GM23338 (cell line): Measurements from ENCODE around the gene PRSS37. TPM values are rescaled to one million over a fixed set of nuclear protein-coding genes. Genes with fewer than 3 reads are reported as not detected.

Experiments
- ATAC-seq: fragments of 200-7000 bp; cut with Tn5 transposase; 3 replicates; pipeline ENCODE4 v1.9.1; 2020
- DNase-seq: peaks from one replicate; pipeline ENCODE4 v3.0.0-alpha.2; 2015; ENCODE audit warnings: low spot score
- H2AFZ ChIP-seq: fragments of 200-600 bp; sonication (generic); 2 replicates; pipeline ENCODE4 v1.8.0; 2016; ENCODE audit warnings: antibody characterized with exemption, mild to moderate bottlenecking, moderate library complexity
- H3F3A ChIP-seq: fragments of 200-600 bp; sonication (generic); replicated peaks from 2 replicates; pipeline ENCODE4 v1.8.0; 2017; ENCODE audit warnings: antibody characterized with exemption, mixed run types, low read depth
- H3K27ac ChIP-seq: fragments of 200-600 bp; sonication (generic); 2 replicates; pipeline ENCODE4 v1.6.1; 2016; ENCODE audit warnings: low read depth
- H3K27me3 ChIP-seq: fragments of 200-600 bp; sonication (generic); 2 replicates; pipeline ENCODE4 v1.8.0; 2016; ENCODE audit warnings: mild to moderate bottlenecking, mixed run types, moderate library complexity; ENCODE audit not compliant: insufficient read depth
- H3K36me3 ChIP-seq: fragments of 200-600 bp; sonication (generic); 2 replicates; pipeline ENCODE4 v1.8.0; 2016; ENCODE audit warnings: mild to moderate bottlenecking; ENCODE audit not compliant: insufficient read depth
- H3K4me1 ChIP-seq: fragments of 200-600 bp; sonication (generic); 2 replicates; pipeline ENCODE4 v1.8.0; 2016; ENCODE audit warnings: mild to moderate bottlenecking, moderate library complexity; ENCODE audit not compliant: insufficient read depth
- H3K4me2 ChIP-seq: fragments of 200-600 bp; sonication (generic); 2 replicates; pipeline ENCODE4 v1.7.1; 2017; ENCODE audit warnings: mixed run types
- H3K4me3 ChIP-seq: fragments of 200-600 bp; sonication (generic); 2 replicates; pipeline ENCODE4 v1.6.1; 2016; ENCODE audit warnings: mixed run types
- H3K79me2 ChIP-seq: fragments of 200-600 bp; sonication (generic); replicated peaks from 2 replicates; pipeline ENCODE4 v1.8.0; 2017; ENCODE audit warnings: mild to moderate bottlenecking; ENCODE audit not compliant: insufficient read depth
- H3K9me2 ChIP-seq: fragments of 200-600 bp; sonication (generic); 2 replicates; pipeline ENCODE4 v1.8.0; 2017; ENCODE audit not compliant: insufficient read depth
- H4K20me1 ChIP-seq: fragments of 200-600 bp; sonication (generic); replicated peaks from 2 replicates; pipeline ENCODE4 v1.8.0; 2017; ENCODE audit warnings: mild to moderate bottlenecking; ENCODE audit not compliant: insufficient read depth
- H3K27ac Mint-ChIP-seq: 2 replicates; pipeline ENCODE4 v1.8.0; 2020; ENCODE audit warnings: inconsistent platforms, mild to moderate bottlenecking, moderate library complexity, mixed read lengths
- H3K27me3 Mint-ChIP-seq: 3 replicates; pipeline ENCODE4 v1.8.0; 2022; ENCODE audit warnings: low read depth, mild to moderate bottlenecking, moderate library complexity, mixed read lengths, inconsistent platforms; ENCODE audit not compliant: insufficient read depth, poor library complexity
- H3K36me3 Mint-ChIP-seq: 3 replicates; pipeline ENCODE4 v1.8.0; 2021; ENCODE audit warnings: low read depth, mild to moderate bottlenecking, inconsistent platforms, moderate library complexity, mixed read lengths
- H3K4me1 Mint-ChIP-seq: 3 replicates; pipeline ENCODE4 v1.8.0; 2020; ENCODE audit warnings: mild to moderate bottlenecking, inconsistent platforms, mixed read lengths
- H3K4me3 Mint-ChIP-seq: 3 replicates; pipeline ENCODE4 v1.8.0; 2021; ENCODE audit warnings: moderate library complexity, mild to moderate bottlenecking, inconsistent platforms, mixed read lengths
- H3K9me3 Mint-ChIP-seq: 3 replicates; pipeline ENCODE4 v1.8.0; 2020; ENCODE audit warnings: moderate library complexity, mild to moderate bottlenecking, inconsistent platforms, mixed read lengths
- ETS1 ChIP-seq: IDR thresholded peaks from 2 replicates; pipeline ENCODE4 v1.6.1; 2016; ENCODE audit warnings: antibody characterized with exemption
- NANOG ChIP-seq: IDR thresholded peaks from 2 replicates; pipeline ENCODE4 v1.6.1; 2016; ENCODE audit warnings: antibody characterized with exemption, borderline replicate concordance
- POLR2AphosphoS5 ChIP-seq: IDR thresholded peaks from 2 replicates; pipeline ENCODE4 v1.6.1; 2016; ENCODE audit warnings: antibody characterized with exemption, low read depth
- STAT1 ChIP-seq: IDR thresholded peaks from one replicate; pipeline ENCODE4 v1.6.1; 2016; ENCODE audit warnings: antibody characterized with exemption; ENCODE audit not compliant: unreplicated experiment
- polyA plus RNA-seq: library from polyadenylated mRNA; unstranded; fragments of >200 nt; fragmentation: Nextera tagmentation; extraction: Ambion mirVana; gene quantifications from 2 replicates; pipeline ENCODE4 v1.2.1, GENCODE V29; 2016
- total RNA-seq: library from RNA; depleted of rRNA; stranded (reverse); fragments of >200 nt; shearing (Covaris generic); gene quantifications from 2 replicates; pipeline ENCODE4 v1.2.3, GENCODE V29; 2014
- TF ChIP-seq, protein P1 (sequence below): fragments of 250-450 bp; sonication (Bioruptor Pico); IDR thresholded peaks from 2 replicates; pipeline ENCODE4 v1.5.0; 2020; ENCODE audit warnings: mild to moderate bottlenecking, moderate library complexity
- TF ChIP-seq, protein P2 (sequence below): IDR thresholded peaks from one replicate; pipeline ENCODE4 v1.6.1; 2018; ENCODE audit warnings: antibody characterized with exemption; ENCODE audit not compliant: unreplicated experiment

Gene PRSS37
- total and polyA plus RNA-seq, 2 experiments from 2014 or later = 0.58 TPM; not detected in 1

- no peak overlapping the region for H3K4me3 Mint-ChIP-seq
- ATAC-seq (no peak), DNase-seq (no peak)
- no peak overlapping the region for H3K27ac Mint-ChIP-seq
- no peak overlapping the region for H2AFZ ChIP-seq
- H3K9me2 ChIP-seq = no peaks in the 10 kb centered on the region
- H3K36me3 Mint-ChIP-seq = peaks cover 6% of the 10 kb centered on the region; the same call in 2 of the 3 replicates
- H3K4me1 Mint-ChIP-seq = no peaks in the 10 kb centered on the region
- TF ChIP-seq ETS1 (no peak), STAT1 (no peak), POLR2AphosphoS5 (no peak), NANOG (no peak)
- TF ChIP-seq, protein P1, sequence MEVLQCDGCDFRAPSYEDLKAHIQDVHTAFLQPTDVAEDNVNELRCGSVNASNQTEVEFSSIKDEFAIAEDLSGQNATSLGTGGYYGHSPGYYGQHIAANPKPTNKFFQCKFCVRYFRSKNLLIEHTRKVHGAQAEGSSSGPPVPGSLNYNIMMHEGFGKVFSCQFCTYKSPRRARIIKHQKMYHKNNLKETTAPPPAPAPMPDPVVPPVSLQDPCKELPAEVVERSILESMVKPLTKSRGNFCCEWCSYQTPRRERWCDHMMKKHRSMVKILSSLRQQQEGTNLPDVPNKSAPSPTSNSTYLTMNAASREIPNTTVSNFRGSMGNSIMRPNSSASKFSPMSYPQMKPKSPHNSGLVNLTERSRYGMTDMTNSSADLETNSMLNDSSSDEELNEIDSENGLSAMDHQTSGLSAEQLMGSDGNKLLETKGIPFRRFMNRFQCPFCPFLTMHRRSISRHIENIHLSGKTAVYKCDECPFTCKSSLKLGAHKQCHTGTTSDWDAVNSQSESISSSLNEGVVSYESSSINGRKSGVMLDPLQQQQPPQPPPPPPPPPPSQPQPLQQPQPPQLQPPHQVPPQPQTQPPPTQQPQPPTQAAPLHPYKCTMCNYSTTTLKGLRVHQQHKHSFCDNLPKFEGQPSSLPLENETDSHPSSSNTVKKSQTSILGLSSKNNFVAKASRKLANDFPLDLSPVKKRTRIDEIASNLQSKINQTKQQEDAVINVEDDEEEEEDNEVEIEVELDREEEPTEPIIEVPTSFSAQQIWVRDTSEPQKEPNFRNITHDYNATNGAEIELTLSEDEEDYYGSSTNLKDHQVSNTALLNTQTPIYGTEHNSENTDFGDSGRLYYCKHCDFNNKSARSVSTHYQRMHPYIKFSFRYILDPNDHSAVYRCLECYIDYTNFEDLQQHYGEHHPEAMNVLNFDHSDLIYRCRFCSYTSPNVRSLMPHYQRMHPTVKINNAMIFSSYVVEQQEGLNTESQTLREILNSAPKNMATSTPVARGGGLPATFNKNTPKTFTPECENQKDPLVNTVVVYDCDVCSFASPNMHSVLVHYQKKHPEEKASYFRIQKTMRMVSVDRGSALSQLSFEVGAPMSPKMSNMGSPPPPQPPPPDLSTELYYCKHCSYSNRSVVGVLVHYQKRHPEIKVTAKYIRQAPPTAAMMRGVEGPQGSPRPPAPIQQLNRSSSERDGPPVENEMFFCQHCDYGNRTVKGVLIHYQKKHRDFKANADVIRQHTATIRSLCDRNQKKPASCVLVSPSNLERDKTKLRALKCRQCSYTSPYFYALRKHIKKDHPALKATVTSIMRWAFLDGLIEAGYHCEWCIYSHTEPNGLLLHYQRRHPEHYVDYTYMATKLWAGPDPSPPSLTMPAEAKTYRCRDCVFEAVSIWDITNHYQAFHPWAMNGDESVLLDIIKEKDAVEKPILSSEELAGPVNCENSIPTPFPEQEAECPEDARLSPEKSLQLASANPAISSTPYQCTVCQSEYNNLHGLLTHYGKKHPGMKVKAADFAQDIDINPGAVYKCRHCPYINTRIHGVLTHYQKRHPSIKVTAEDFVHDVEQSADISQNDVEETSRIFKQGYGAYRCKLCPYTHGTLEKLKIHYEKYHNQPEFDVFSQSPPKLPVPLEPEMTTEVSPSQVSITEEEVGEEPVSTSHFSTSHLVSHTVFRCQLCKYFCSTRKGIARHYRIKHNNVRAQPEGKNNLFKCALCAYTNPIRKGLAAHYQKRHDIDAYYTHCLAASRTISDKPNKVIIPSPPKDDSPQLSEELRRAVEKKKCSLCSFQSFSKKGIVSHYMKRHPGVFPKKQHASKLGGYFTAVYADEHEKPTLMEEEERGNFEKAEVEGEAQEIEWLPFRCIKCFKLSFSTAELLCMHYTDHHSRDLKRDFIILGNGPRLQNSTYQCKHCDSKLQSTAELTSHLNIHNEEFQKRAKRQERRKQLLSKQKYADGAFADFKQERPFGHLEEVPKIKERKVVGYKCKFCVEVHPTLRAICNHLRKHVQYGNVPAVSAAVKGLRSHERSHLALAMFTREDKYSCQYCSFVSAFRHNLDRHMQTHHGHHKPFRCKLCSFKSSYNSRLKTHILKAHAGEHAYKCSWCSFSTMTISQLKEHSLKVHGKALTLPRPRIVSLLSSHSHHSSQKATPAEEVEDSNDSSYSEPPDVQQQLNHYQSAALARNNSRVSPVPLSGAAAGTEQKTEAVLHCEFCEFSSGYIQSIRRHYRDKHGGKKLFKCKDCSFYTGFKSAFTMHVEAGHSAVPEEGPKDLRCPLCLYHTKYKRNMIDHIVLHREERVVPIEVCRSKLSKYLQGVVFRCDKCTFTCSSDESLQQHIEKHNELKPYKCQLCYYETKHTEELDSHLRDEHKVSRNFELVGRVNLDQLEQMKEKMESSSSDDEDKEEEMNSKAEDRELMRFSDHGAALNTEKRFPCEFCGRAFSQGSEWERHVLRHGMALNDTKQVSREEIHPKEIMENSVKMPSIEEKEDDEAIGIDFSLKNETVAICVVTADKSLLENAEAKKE (CRISPR knock-in tag) = no peak
- TF ChIP-seq, protein P2, sequence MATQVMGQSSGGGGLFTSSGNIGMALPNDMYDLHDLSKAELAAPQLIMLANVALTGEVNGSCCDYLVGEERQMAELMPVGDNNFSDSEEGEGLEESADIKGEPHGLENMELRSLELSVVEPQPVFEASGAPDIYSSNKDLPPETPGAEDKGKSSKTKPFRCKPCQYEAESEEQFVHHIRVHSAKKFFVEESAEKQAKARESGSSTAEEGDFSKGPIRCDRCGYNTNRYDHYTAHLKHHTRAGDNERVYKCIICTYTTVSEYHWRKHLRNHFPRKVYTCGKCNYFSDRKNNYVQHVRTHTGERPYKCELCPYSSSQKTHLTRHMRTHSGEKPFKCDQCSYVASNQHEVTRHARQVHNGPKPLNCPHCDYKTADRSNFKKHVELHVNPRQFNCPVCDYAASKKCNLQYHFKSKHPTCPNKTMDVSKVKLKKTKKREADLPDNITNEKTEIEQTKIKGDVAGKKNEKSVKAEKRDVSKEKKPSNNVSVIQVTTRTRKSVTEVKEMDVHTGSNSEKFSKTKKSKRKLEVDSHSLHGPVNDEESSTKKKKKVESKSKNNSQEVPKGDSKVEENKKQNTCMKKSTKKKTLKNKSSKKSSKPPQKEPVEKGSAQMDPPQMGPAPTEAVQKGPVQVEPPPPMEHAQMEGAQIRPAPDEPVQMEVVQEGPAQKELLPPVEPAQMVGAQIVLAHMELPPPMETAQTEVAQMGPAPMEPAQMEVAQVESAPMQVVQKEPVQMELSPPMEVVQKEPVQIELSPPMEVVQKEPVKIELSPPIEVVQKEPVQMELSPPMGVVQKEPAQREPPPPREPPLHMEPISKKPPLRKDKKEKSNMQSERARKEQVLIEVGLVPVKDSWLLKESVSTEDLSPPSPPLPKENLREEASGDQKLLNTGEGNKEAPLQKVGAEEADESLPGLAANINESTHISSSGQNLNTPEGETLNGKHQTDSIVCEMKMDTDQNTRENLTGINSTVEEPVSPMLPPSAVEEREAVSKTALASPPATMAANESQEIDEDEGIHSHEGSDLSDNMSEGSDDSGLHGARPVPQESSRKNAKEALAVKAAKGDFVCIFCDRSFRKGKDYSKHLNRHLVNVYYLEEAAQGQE = no peak
- H3K4me1 ChIP-seq = no peaks in the 10 kb centered on the region
- H3K27me3 ChIP-seq = no peaks in the 10 kb centered on the region
- no peak overlapping the region for H3K4me2 ChIP-seq
- H3K79me2 ChIP-seq = no peaks in the 10 kb centered on the region
- H3F3A ChIP-seq = no peaks in the 10 kb centered on the region
- H3K4me3 ChIP-seq = no peak overlapping the region
- H3K36me3 ChIP-seq = no peaks in the 10 kb centered on the region
- H4K20me1 ChIP-seq = no peaks in the 10 kb centered on the region
- no peak overlapping the region for H3K27ac ChIP-seq
- peaks cover 10% of the 10 kb centered on the region; the same call in 2 of the 3 replicates for H3K9me3 Mint-ChIP-seq
- H3K27me3 Mint-ChIP-seq = no peaks in the 10 kb centered on the region
Measured at GRCh38 chr7:141847996-141848395, 6.7 kb upstream of the PRSS37 start.
